ENCODE data around the gene FGF14. TPM values are rescaled to one million over a fixed set of nuclear protein-coding genes. Genes with fewer than 3 reads are reported as not detected.
A peak's percentile ranks its signal among the peaks of the same experiment; 100 is the strongest.

Gene FGF14
- total and polyA plus RNA-seq, 2 of the 4 experiments (the other 2 are of a cell fraction), result under 0.01 TPM; not detected in 1

GRCh38 chr13:101930331-101930730 lies 471.5 kb downstream of the FGF14 start:
- H3K9ac ChIP-seq (ENCODE audit: low read depth, low read length), result no peak overlapping the region
- intact Hi-C loops (cut with micrococcal nuclease), result no loop called here
- 67% methylated on average over 1 of the region's 2 CpGs; no CpG with 5 or more reads in 1 of the 2 experiments for WGBS, 2 experiments (ENCODE audit: extremely low coverage in 2 of 2, insufficient read length in 1 of 2)

More at GRCh38 chr13:101930331-101930730, 471.5 kb downstream of the FGF14 start:
- no peaks in the 10 kb centered on the region for H3K27me3 ChIP-seq (ENCODE audit: control insufficient read depth, insufficient read depth, low read length)
- TF ChIP-seq RAD21 (IDR thresholded peaks at IDR 0.05; ENCODE audit: low read length) (no peak), RFX5 (IDR thresholded peaks at IDR 0.05; ENCODE audit: low read depth, low read length) (no peak), MAZ (IDR thresholded peaks at IDR 0.05; ENCODE audit: borderline replicate concordance, low read depth, low read length) (no peak), MXI1 (IDR thresholded peaks at IDR 0.05; ENCODE audit: borderline replicate concordance, low read depth, low read length) (no peak), CEBPB (IDR thresholded peaks at IDR 0.05; ENCODE audit: low read depth, low read length) (peak; percentile 34; the same call in 1 of the 2 replicates)
- in situ Hi-C loops (cut with MboI; ENCODE audit: low sequenced_read_pairs), result loop anchor here (25.0 kb wide), 1 partner anchor 793 kb away; no protein-coding TSS in a partner anchor
- POLR2A ChIA-PET (ENCODE audit: unreplicated experiment), result no interaction called here
- no peak overlapping the region for H3K18ac ChIP-seq (ENCODE audit: low read depth, low read length)
- H4K91ac ChIP-seq (ENCODE audit: insufficient read depth, low read depth, low read length), result no peak overlapping the region
- no peak overlapping the region for H4K8ac ChIP-seq (ENCODE audit: low read depth in 2 of 2, low read length in 2 of 2)
- no peaks in the 10 kb centered on the region for H3K9me1 ChIP-seq (ENCODE audit: insufficient read depth, low read length)
- no peaks in the 10 kb centered on the region for H3K9me3 ChIP-seq (ENCODE audit: control insufficient read depth, insufficient read depth, low read length)
- H2AK9ac ChIP-seq (replicated peaks; ENCODE audit: low read depth, low read length, poor library complexity), result no peak overlapping the region
- H2BK20ac ChIP-seq (ENCODE audit: low read depth, low read length), result no peak overlapping the region
- H3K27ac ChIP-seq (ENCODE audit: insufficient read depth, low read length), result no peak overlapping the region
- no peak overlapping the region for H2BK15ac ChIP-seq (ENCODE audit: low read depth, low read length)
- H4K5ac ChIP-seq (ENCODE audit: low read depth, low read length), result no peak overlapping the region
- no TSS peak for BruUV-seq (replicated peaks)
- no peaks in the 10 kb centered on the region for H3K4me1 ChIP-seq (ENCODE audit: control insufficient read depth, insufficient read depth, low read length)
- dilution Hi-C loops (cut with HindIII; ENCODE audit: low sequenced_read_pairs, unreplicated experiment), result no loop called here
- H3K14ac ChIP-seq (replicated peaks; ENCODE audit: low read depth, low read length), result no peak overlapping the region
- no peaks in the 10 kb centered on the region for H3K79me1 ChIP-seq (ENCODE audit: low read depth in 1 of 2, low read length in 2 of 2)
- peak; percentile 12 for DNase-seq
- no peak overlapping the region for H2BK5ac ChIP-seq (ENCODE audit: low read depth, low read length, poor library complexity, severe bottlenecking)
- CTCF ChIA-PET, result no interaction called here
- H3K4ac ChIP-seq (ENCODE audit: low read depth, low read length), result no peak overlapping the region
- no peak overlapping the region for H3K23ac ChIP-seq (ENCODE audit: low read depth, low read length)
- H2AFZ ChIP-seq (replicated peaks; ENCODE audit: low read length, poor library complexity), result no peak overlapping the region
- no peak overlapping the region for H3K56ac ChIP-seq (ENCODE audit: extremely low read depth, insufficient read depth, low read length)
- peak; percentile 73 for ATAC-seq (ENCODE audit: low read depth)
- no peak overlapping the region for H3K4me3 ChIP-seq (ENCODE audit: insufficient read depth, low read depth, low read length)
- H4K20me1 ChIP-seq (ENCODE audit: insufficient read depth, low read length), result no peaks in the 10 kb centered on the region
- H2BK120ac ChIP-seq (ENCODE audit: low read depth, low read length), result no peak overlapping the region
- no peak overlapping the region for H2AK5ac ChIP-seq (ENCODE audit: low read depth, low read length)
- H3K4me2 ChIP-seq (ENCODE audit: low read depth, low read length), result no peak overlapping the region
- no peaks in the 10 kb centered on the region for H3K36me3 ChIP-seq (ENCODE audit: control insufficient read depth, insufficient read depth, low read length)

All from IMR-90 (cell line).